Esophagus muscularis mucosa (tissue), 4 donors: Measurements from ENCODE around the gene FBXL5. TPM values are rescaled to one million over a fixed set of nuclear protein-coding genes. Genes with fewer than 3 reads are reported as not detected.
A peak's percentile ranks its signal among the peaks of the same experiment; 100 is the strongest.

Experiments
- DNase-seq: peaks from one replicate; pipeline ENCODE4 v3.0.0-alpha.2; 2017; ENCODE audit errors: extremely low spot score
- H3K27ac ChIP-seq, 4 donors: fragments of 200-600 bp; sonication (generic); replicated peaks in 1 of 4; 1 replicate in 3 of 4; 2 replicates in 1 of 4; pipeline ENCODE4 v1.5.1; 2016 to 2019; ENCODE audit warnings: mild to moderate bottlenecking in 1 of 4
- H3K27me3 ChIP-seq, 4 donors: fragments of 200-600 bp; sonication (generic); one replicate each; pipeline versions ENCODE4 v1.5.1 to v1.6.0; 2016 to 2019
- H3K36me3 ChIP-seq, 4 donors: fragments of 200-600 bp; sonication (generic); one replicate each; pipeline ENCODE4 v1.5.1; 2016 to 2019
- H3K4me1 ChIP-seq, 4 donors: fragments of 200-600 bp; sonication (generic); one replicate each; pipeline ENCODE4 v1.5.1; 2016 to 2019
- H3K4me3 ChIP-seq, 4 donors: fragments of 200-600 bp; sonication (generic); 1 replicate in 2 of 4; 2 replicates in 2 of 4; pipeline ENCODE4 v1.5.1; 2016 to 2019; ENCODE audit warnings: mild to moderate bottlenecking in 4 of 4, moderate library complexity in 1 of 4
- H3K9me3 ChIP-seq, 4 donors: fragments of 200-600 bp; sonication (generic); 1 replicate in 3 of 4; 2 replicates in 1 of 4; pipeline ENCODE4 v1.5.1; 2016 to 2019
- EP300 ChIP-seq: sonication (generic); formaldehyde crosslinking; IDR thresholded peaks from one replicate; pipeline ENCODE4 v1.6.1; 2017; ENCODE audit warnings: antibody characterized with exemption
- POLR2A ChIP-seq: fragments of 450-650 bp; IDR thresholded peaks from one replicate; pipeline ENCODE4 v1.6.1; 2017; ENCODE audit warnings: antibody characterized with exemption, moderate library complexity, mild to moderate bottlenecking, low read depth
- POLR2AphosphoS5 ChIP-seq, 2 donors: sonication (generic); formaldehyde crosslinking; IDR thresholded peaks; one replicate each; pipeline ENCODE4 v1.6.1; 2017; ENCODE audit warnings: antibody characterized with exemption in 2 of 2
- WGBS: methylation state at CpG from one replicate; pipeline ENCODE4 v1.1.5; 2018; 5-methylcytosine and 5-hydroxymethylcytosine counted together
- intact Hi-C: fragments of 100-400 bp; cut with DNase I; formaldehyde crosslinking; loops from one replicate; pipeline ENCODE4 v1.15.1; 2023
- total RNA-seq, 4 donors: library from RNA; depleted of rRNA; stranded (reverse); fragments of >200 nt; gene quantifications; one replicate each; pipeline versions ENCODE4 v1.1.0 to v1.2.1, GENCODE V29; 2016
- TF ChIP-seq, protein P1 (sequence below), 3 experiments: fragments of 200-600 bp in 2 of 3; fragments of 450-650 bp in 1 of 3; sonication (generic) in 2 of 3; IDR thresholded peaks; one replicate each; pipeline ENCODE4 v1.5.1; 2017 to 2019; ENCODE audit warnings: antibody characterized with exemption in 3 of 3, mild to moderate bottlenecking in 2 of 3, moderate library complexity in 1 of 3

FBXL5 gene
- total RNA-seq, 4 donors from 2014 or later: 67.8 to 141 (median 140) TPM

DNA sequence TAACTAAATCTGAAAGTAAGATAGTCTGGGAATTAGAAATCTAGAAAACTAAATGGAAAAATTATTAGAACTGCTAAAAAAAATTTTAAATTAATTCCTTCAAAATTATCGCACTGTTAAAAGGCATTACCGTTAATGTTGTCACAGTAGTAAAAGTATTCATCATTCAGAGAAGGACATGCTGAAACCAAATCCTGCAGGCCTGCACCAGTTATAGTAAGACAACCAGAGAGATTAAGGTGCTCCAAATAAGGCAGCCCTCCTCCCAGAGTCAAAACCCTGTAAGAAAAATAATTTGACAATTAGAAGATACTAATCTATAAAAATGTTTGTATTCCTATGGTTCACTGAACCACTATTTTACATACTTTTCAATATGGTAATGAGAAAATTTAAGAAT is 43.0 kb downstream of the FBXL5 start:
- DNase-seq: no peak
- intact Hi-C loops: no loop called here
- WGBS: 98% methylated on average over 2 of the region's 2 CpGs

DNA sequence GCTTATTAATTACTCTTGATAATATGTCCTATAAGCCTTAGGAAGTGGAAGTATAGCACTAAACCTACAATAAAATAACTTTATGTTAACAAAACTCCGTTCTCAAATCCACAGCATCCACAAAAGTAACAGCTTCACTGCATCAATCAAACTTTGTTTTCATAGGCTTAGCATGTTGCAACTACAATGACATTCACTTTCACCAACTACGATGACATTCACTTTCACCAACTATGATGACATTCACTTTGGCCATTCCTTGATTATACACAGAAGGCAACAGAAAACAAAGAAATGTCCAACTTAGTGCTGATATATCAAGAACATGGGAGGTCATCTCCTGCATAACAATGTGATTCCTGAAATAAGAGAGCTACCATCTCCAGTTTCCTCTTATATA is 44.3 kb downstream of the FBXL5 start:
- intact Hi-C loops: no loop called here
- Histone ChIP-seq H3K27me3 (no peaks in the 10 kb centered on the region), H3K4me3 (no peak overlapping the region), H3K9me3 (no peaks in the 10 kb centered on the region), H3K4me1 (peaks cover 0 to 9% (median 4%) of the 10 kb centered on the region in 4 donors), H3K36me3 (peaks cover 0 to 26% (median 10%) of the 10 kb centered on the region in 4 donors), H3K27ac (no peak overlapping the region)
- no peak for TF ChIP-seq EP300
- 68% methylated on average over 2 of the region's 2 CpGs for WGBS
- DNase-seq: no peak

More for the DNA sequence above, 43.0 kb downstream of the FBXL5 start:
- H3K4me3 ChIP-seq: no peak overlapping the region
- H3K9me3 ChIP-seq: no peaks in the 10 kb centered on the region
- H3K4me1 ChIP-seq: peaks cover 0 to 13% (median 7%) of the 10 kb centered on the region in 4 donors
- H3K27me3 ChIP-seq: no peaks in the 10 kb centered on the region
- TF ChIP-seq EP300: no peak
- no peak for TF ChIP-seq POLR2AphosphoS5 (IDR thresholded peaks at IDR 0.05)
- TF ChIP-seq, protein P1, sequence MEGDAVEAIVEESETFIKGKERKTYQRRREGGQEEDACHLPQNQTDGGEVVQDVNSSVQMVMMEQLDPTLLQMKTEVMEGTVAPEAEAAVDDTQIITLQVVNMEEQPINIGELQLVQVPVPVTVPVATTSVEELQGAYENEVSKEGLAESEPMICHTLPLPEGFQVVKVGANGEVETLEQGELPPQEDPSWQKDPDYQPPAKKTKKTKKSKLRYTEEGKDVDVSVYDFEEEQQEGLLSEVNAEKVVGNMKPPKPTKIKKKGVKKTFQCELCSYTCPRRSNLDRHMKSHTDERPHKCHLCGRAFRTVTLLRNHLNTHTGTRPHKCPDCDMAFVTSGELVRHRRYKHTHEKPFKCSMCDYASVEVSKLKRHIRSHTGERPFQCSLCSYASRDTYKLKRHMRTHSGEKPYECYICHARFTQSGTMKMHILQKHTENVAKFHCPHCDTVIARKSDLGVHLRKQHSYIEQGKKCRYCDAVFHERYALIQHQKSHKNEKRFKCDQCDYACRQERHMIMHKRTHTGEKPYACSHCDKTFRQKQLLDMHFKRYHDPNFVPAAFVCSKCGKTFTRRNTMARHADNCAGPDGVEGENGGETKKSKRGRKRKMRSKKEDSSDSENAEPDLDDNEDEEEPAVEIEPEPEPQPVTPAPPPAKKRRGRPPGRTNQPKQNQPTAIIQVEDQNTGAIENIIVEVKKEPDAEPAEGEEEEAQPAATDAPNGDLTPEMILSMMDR (IDR thresholded peaks at IDR 0.05): no peak
- TF ChIP-seq POLR2A: no peak
- H3K27ac ChIP-seq: no peak overlapping the region
- peaks cover 0 to 32% (median 13%) of the 10 kb centered on the region in 4 donors for H3K36me3 ChIP-seq

DNA sequence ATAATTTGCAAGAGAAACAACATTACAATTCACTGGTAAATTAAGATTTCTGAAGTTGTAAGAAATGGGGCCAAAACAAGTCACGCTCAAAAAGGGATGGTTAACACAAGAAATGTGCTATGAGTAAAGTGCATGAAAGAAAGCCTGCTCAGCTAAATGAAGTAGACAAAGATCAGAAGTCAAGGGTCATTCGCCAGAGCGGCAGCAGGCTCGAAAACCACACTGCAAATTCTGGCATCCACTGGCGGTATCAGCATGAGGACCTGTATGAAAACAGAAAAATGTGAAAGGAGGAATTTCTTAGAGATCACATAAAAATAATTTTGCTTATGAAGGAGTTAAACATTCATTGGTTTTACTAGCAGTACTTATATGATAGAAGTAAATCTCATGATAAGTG is 49.6 kb downstream of the FBXL5 start:
- H3K36me3 ChIP-seq: peaks cover 0 to 47% (median 35%) of the 10 kb centered on the region in 4 donors
- no peaks in the 10 kb centered on the region for H3K27me3 ChIP-seq
- 91% methylated on average over 5 of the region's 5 CpGs for WGBS
- H3K4me1 ChIP-seq: peaks cover 0 to 9% (median 0%) of the 10 kb centered on the region in 4 donors
- H3K9me3 ChIP-seq: peaks cover 0 to 6% (median 0%) of the 10 kb centered on the region in 4 donors
- no peak overlapping the region for H3K27ac ChIP-seq
- intact Hi-C loops: no loop called here
- TF ChIP-seq POLR2A (no peak), POLR2AphosphoS5 (IDR thresholded peaks at IDR 0.05) (no peak), EP300 (no peak)
- TF ChIP-seq, protein P1 (IDR thresholded peaks at IDR 0.05): no peak
- DNase-seq: no peak
- H3K4me3 ChIP-seq: no peak overlapping the region

DNA sequence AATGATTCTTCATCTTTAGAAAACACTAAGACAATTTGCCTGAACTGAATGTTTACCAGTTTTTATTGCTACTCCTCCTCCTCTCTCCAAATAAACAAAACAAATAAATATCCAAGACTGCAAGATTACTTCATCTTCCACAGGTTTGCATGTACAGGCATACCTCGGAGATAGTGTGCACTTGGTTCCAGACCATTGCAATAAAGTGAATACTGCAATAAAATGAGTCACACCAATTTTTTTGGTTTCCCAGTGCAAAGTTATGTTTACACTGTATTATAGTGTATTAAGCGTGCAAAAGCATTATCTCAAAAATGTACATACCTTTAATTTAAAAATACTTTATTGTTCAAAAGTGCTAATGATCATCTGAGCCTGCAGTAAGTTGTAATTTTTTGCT is 53.3 kb downstream of the FBXL5 start:
- Histone ChIP-seq H3K9me3 (peaks cover 0 to 6% (median 0%) of the 10 kb centered on the region in 4 donors), H3K27ac (no peak overlapping the region), H3K27me3 (no peaks in the 10 kb centered on the region), H3K36me3 (peaks cover 0 to 66% (median 45%) of the 10 kb centered on the region in 4 donors), H3K4me3 (no peak overlapping the region), H3K4me1 (peaks cover 0 to 24% (median 18%) of the 10 kb centered on the region in 4 donors)
- intact Hi-C loops: no loop called here
- TF ChIP-seq POLR2AphosphoS5 (IDR thresholded peaks at IDR 0.05): no peak
- TF ChIP-seq, protein P1 (IDR thresholded peaks at IDR 0.05): no peak
- no peak for TF ChIP-seq POLR2A
- TF ChIP-seq EP300: no peak
- no peak for DNase-seq
- WGBS: 98% methylated on average over 2 of the region's 2 CpGs

DNA sequence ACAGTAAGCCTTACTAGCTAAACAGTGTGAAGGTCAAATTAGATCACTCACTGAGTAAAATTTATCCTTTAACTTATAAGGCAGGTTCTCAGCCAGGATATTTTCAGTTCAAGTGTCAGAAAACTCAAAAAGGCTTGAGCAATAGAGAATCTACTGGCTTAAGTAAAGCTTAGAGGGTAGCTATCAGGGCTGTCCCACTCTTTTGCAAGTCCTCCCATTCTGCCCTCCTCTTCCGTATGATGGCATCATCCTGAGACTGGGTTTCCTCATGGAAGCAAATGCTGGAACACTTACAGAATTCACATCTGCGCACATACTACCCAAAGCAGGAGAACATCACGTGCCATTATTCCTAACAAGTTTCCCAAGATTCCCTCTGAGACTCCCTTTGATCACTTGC is 55.0 kb downstream of the FBXL5 start:
- H3K4me1 ChIP-seq: peaks cover 0 to 24% (median 18%) of the 10 kb centered on the region in 4 donors
- H3K9me3 ChIP-seq: peaks cover 0 to 6% (median 0%) of the 10 kb centered on the region in 4 donors
- H3K27ac ChIP-seq: peak overlapping the region in 2 of 4 donors; percentile 1 to 8
- no peaks in the 10 kb centered on the region for H3K27me3 ChIP-seq
- intact Hi-C loops: no loop called here
- peaks cover 0 to 63% (median 43%) of the 10 kb centered on the region in 4 donors for H3K36me3 ChIP-seq
- DNase-seq: no peak
- TF ChIP-seq POLR2AphosphoS5 (IDR thresholded peaks at IDR 0.05): no peak
- no peak for TF ChIP-seq POLR2A
- TF ChIP-seq EP300: no peak
- TF ChIP-seq, protein P1 (IDR thresholded peaks at IDR 0.05): no peak
- H3K4me3 ChIP-seq: no peak overlapping the region
- WGBS: 94% methylated on average over 3 of the region's 3 CpGs
